ENCODE measurements around the gene PA2G4.
"Not testable (repeated sequence)": the region's sequence is repeated elsewhere in the genome, so short reads cannot be mapped to it uniquely, and the experiment has no call there.

Gene PA2G4

DNA sequence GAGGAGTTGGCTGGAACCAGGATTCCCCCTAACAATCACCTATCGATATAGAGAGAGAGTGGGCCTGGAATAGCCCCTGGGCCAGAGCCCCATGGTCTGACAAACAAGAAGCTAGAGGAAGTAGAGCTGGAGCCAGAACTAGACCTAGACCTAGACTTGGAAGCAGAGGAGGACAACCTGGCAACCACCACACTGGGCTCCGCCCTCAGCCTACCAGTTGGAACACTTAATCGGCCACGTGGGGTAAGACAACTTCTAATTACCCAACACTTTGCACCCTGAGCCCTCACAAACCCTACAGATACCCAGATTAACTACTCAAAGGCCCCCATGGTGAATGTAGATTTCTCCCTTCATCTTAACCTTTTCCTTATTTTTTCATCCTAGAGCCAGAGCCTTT is 4.6 kb upstream of the PA2G4 start:
- no peak for DNase-seq (ENCODE audit: low read depth in 1 of 2, low spot score in 1 of 2)

GRCh38 chr12:56101045-56101444 is 3.3 kb upstream of the PA2G4 start:
- DNase-seq (ENCODE audit: low read depth in 1 of 2, low spot score in 1 of 2), result no peak

- DNase-seq (ENCODE audit: low read depth in 1 of 2, low spot score in 1 of 2), result no peak
Measured at GRCh38 chr12:56102683-56103065, 1.7 kb upstream of the PA2G4 start.

DNA sequence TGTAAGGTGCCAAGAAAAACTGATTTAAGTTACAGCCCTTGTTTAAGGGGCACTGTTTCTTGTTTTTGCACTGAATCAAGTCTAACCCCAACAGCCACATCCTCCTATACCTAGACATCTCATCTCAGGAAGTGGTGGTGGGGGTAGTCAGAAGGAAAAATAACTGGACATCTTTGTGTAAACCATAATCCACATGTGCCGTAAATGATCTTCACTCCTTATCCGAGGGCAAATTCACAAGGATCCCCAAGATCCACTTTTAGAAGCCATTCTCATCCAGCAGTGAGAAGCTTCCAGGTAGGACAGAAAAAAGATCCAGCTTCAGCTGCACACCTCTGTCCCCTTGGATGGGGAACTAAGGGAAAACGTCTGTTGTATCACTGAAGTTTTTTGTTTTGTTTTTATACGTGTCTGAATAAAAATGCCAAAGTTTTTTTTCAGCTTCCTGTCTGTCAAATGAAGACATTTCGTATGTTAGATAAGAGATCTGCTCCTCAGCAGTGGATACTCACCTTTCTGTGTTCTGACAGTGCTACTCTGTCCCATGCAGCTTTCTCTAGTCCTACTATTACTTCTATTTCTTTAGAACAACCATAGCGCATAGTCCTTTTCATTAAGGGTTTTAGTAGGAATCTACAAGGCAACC is 1.2 kb upstream of the PA2G4 start:
- no peak for DNase-seq (ENCODE audit: low read depth in 1 of 2, low spot score in 1 of 2)

DNA sequence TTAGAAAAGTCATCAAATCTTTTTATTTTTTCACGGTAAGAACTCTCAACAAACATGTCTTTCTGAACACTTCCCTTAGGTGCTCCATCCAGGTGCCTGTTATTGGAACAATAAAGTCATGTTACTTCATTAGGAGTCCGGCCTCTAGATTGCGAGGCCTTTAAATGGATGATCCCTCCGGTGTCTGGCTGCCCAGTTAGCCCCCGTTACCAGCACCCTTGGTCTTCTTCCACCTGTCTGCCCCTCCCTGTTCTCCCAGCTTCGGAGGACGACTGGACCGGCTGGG is 593 bp upstream of the PA2G4 start:
- DNase-seq (ENCODE audit: low read depth in 1 of 2, low spot score in 1 of 2), result no peak

DNA sequence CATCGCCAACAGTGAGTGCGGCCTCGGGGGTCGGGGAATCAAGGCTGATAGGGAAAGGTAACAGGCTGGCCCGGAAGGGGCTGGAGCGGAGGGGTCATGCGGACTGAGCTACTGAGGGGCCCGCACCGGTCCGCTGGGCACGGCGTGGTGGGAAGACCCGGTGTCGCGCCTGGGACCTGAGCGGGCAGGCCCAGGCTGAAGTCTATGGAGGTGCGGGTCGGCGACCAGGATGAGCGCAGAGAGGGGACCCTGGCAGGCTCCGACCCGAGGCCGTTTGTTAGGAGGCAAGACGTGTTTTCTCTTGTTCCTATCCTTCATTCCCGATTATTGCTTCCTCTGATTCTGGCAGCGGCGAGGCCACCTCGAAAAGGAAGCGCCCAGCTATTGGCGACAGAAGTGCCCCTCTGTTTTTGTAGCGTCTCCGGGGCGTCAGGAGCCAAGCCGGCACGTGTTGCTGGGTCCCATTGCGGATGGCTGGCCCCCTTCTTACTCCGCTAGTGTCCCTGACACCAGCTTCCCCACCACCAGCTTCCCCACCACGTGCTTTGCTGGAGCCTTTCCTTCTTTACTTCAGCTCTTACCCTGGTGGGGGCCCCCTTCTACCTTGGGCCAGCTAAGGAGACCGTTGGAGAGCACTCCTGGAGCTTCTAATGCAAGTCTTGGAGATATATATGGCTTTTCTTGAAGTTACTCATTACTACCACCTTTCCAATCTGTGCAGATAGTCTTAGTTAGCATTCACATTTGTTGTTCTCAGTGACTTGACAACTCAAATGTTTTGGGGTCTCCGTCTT is 653 bp downstream of the PA2G4 start:
- no peak for DNase-seq (ENCODE audit: low read depth in 1 of 2, low spot score in 1 of 2)

DNA sequence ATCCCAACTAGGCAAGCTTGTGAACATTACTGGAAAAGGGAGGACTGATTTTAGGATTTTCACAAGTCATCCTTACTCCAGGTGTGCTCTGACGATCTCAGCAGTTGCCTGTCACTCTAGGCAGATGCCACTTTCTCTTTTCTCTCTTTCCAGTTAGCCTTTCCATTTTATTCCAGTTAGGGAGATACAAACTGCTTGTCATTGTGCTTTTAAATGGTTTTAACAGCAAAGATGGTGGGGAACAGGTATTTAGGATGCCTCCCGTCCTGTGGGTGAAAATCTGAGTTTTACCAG is 1.2 kb downstream of the PA2G4 start:
- no peak for DNase-seq (ENCODE audit: low read depth in 1 of 2, low spot score in 1 of 2)

- DNase-seq (ENCODE audit: low read depth in 1 of 2, low spot score in 1 of 2), result no peak
Measured at GRCh38 chr12:56107242-56107641, 2.9 kb downstream of the PA2G4 start.

DNA sequence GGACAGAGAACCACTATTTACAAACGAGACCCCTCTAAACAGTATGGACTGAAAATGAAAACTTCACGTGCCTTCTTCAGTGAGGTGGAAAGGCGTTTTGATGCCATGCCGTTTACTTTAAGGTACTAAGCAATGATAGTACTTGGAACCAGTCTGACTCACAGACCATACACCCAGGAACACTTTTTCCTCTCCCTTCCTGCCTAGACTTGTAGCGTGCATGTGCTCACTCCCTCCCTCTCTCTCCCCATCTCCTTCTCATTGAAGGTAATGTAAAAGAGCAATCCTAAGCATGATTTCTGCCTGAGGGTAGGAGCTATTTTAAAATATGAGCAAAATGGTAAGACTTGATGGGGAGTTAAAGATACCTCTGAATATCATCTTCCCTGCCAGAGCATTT is 6.2 kb downstream of the PA2G4 start:
- no peak for DNase-seq (ENCODE audit: low read depth in 1 of 2, low spot score in 1 of 2)

GRCh38 chr12:56114084-56114483 is 9.7 kb downstream of the PA2G4 start:
- DNase-seq (ENCODE audit: low read depth in 1 of 2, low spot score in 1 of 2), result no peak

GRCh38 chr12:56115329-56115728 is 11.0 kb downstream of the PA2G4 start:
- no peak for DNase-seq (ENCODE audit: low read depth in 1 of 2, low spot score in 1 of 2)

GRCh38 chr12:56116267-56117081 is 12.1 kb downstream of the PA2G4 start, which contains the start of gene RPL41:
RPL41 (plus strand) TSS chr12:56116633.
- DNase-seq (ENCODE audit: low read depth in 1 of 2, low spot score in 1 of 2), result peak; percentile 90

- not testable (repeated sequence) for DNase-seq (ENCODE audit: low read depth in 1 of 2, low spot score in 1 of 2)
Measured at GRCh38 chr12:56117082-56117706, 12.8 kb downstream of the PA2G4 start.

GRCh38 chr12:56117778-56118687 is 13.7 kb downstream of the PA2G4 start, which contains the start of gene ZC3H10:
ZC3H10 (plus strand) TSS chr12:56118266; CDS start chr12:56120563, 2,297 bp downstream.
- DNase-seq (ENCODE audit: low read depth in 1 of 2, low spot score in 1 of 2), result peak; percentile 84 to 92

DNA sequence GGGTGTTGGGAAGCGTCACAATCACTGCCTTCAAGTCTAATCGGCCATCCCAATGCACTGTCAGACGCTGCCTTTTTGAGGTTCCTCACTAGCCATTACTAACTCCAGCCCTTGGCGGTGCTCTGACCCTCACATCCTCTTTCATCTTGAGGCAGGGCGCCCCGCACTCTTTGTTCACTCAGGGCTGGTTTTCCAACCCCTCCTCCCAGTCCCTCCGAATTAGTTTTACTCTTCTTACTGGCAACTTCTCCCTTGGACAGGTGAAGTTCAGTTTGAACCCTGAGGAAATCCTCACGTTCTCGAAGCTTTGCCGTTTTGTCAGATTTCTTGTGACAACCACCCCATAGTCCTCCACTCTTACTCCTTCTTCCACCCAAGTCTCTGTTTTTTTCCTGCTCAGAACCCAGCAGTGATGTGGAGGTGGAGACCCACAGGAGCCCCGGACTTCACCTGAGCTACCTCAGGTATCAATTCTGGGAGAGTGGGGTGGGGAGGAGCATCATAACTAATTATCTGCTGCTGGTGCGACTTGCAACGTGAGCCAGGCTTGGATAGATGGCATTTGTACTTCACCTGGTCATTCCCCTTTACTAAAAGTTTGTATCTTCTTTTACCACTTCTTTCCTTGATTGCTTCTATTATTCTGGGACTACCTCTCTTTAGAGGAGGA is 14.5 kb downstream of the PA2G4 start:
- DNase-seq (ENCODE audit: low read depth in 1 of 2, low spot score in 1 of 2), result no peak

DNA sequence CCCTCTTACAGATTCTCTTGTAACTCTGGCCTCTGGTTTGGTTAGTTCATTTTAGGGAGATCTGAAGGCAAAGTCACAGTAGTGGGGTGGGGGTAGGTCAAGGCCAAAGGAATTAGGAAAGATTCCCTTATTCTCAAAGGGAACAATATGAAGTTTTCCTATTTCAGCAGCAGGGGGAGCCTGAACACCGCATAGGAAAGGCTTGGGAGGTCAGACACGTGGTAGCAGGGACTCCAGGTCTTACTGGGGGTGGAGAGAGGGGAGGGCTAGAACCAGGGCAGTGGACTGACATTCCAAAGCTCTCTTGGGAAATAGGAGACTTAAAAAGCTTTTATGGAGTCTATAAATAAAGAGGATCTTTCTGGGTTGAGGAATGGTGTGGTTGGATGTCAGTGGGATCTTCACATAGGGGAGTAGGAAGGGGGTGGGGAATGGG is 15.0 kb downstream of the PA2G4 start:
- DNase-seq (ENCODE audit: low read depth in 1 of 2, low spot score in 1 of 2), result no peak

GRCh38 chr12:56120158-56120846 is 15.9 kb downstream of the PA2G4 start:
- no peak for DNase-seq (ENCODE audit: low read depth in 1 of 2, low spot score in 1 of 2)

DNA sequence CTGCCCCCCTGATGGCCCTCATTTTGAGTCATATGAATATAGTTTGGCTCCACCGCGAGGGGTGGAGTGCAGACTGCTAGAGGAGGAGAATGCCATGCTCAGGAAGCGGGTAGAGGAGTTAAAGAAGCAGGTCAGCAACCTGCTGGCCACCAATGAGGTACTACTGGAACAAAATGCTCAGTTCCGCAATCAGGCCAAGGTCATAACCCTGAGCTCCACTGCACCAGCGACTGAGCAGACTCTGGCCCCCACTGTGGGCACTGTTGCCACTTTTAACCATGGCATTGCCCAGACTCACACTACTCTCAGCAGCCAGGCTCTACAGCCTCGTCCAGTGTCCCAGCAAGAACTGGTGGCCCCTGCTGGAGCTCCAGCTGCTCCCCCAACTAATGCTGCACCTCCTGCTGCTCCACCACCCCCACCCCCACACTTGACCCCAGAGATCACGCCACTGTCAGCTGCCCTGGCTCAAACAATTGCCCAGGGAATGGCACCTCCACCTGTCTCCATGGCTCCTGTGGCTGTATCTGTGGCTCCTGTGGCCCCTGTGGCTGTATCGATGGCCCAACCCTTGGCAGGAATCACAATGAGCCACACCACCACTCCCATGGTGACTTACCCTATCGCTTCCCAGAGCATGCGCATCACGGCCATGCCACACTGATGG is 17.0 kb downstream of the PA2G4 start:
- DNase-seq (ENCODE audit: low read depth in 1 of 2, low spot score in 1 of 2), result no peak

GRCh38 chr12:56122637-56123036 is 18.3 kb downstream of the PA2G4 start:
- no peak for DNase-seq (ENCODE audit: low read depth in 1 of 2, low spot score in 1 of 2)

All from stimulated activated CD4-positive, alpha-beta T cell treated with anti-CD3 and anti-CD28 coated beads, Interleukin-15, amount 100 ng/mL, for 1 hour (primary cell).